HepG2 (cell line): ENCODE data around the gene GTF3C5. TPM values are rescaled to one million over a fixed set of nuclear protein-coding genes. Genes with fewer than 3 reads are reported as not detected.

Source experiments
- CBX2 ChIP-seq, 2 experiments: fragments of 200-600 bp in 1 of 2; sonication (generic); formaldehyde crosslinking in 1 of 2; IDR thresholded peaks; 2 replicates each; pipeline versions ENCODE4 v1.7.0 to v1.8.1; 2018 to 2022; ENCODE audit warnings: low read depth in 2 of 2, low read length in 1 of 2, mild to moderate bottlenecking in 1 of 2, missing genetic modification reagents in 1 of 2
- CEBPB ChIP-seq: IDR thresholded peaks from 2 replicates; pipeline ENCODE4 v1.6.1; 2011; ENCODE audit warnings: low read depth, low read length, improper control_type of control experiment, borderline replicate concordance
- CHD2 ChIP-seq: IDR thresholded peaks from 2 replicates; pipeline ENCODE4 v1.6.1; 2011; ENCODE audit warnings: low read depth, low read length, improper control_type of control experiment
- DNMT1 ChIP-seq: sonication (generic); formaldehyde crosslinking; IDR thresholded peaks from 2 replicates; pipeline ENCODE4 v1.5.1; 2020; ENCODE audit warnings: mild to moderate bottlenecking, missing genetic modification reagents
- IKZF4 ChIP-seq: sonication (generic); formaldehyde crosslinking; IDR thresholded peaks from 2 replicates; pipeline ENCODE4 v1.5.1; 2020; ENCODE audit warnings: borderline replicate concordance, mild to moderate bottlenecking, low read depth, missing genetic modification reagents; ENCODE audit errors: not compliant biosample characterization
- LCORL ChIP-seq, 2 experiments: fragments of 450-650 bp in 1 of 2; sonication (generic) in 1 of 2; formaldehyde crosslinking in 1 of 2; IDR thresholded peaks; 2 replicates each; pipeline versions ENCODE4 v1.5.0 to v1.6.1; 2017 to 2020; ENCODE audit warnings: antibody characterized with exemption in 1 of 2, missing genetic modification reagents in 1 of 2
- MNT ChIP-seq: fragments of 450-650 bp; IDR thresholded peaks from 2 replicates; pipeline ENCODE4 v1.6.1; 2016
- MXD1 ChIP-seq: sonication (generic); formaldehyde crosslinking; IDR thresholded peaks from 2 replicates; pipeline ENCODE4 v1.4.0; 2020; ENCODE audit warnings: mild to moderate bottlenecking, missing genetic modification reagents
- PLSCR1 ChIP-seq: sonication (generic); formaldehyde crosslinking; IDR thresholded peaks from 2 replicates; pipeline ENCODE4 v1.5.0; 2020; ENCODE audit warnings: missing genetic modification reagents, mild to moderate bottlenecking, borderline replicate concordance
- RARG ChIP-seq: sonication (generic); formaldehyde crosslinking; IDR thresholded peaks from 2 replicates; pipeline ENCODE4 v1.4.0; 2020; ENCODE audit warnings: low read depth, mild to moderate bottlenecking, missing genetic modification reagents
- USF2 ChIP-seq, 2 experiments: sonication (generic) in 1 of 2; formaldehyde crosslinking in 1 of 2; IDR thresholded peaks; 2 replicates each; pipeline versions ENCODE4 v1.5.1 to v1.6.1; 2011 to 2020; ENCODE audit warnings: borderline replicate concordance in 1 of 2, low read depth in 1 of 2, low read length in 1 of 2, mild to moderate bottlenecking in 1 of 2, missing genetic modification reagents in 1 of 2, moderate library complexity in 1 of 2
- ZBTB10 ChIP-seq: sonication (generic); formaldehyde crosslinking; IDR thresholded peaks from 2 replicates; pipeline ENCODE4 v1.4.0; 2020; ENCODE audit warnings: missing genetic modification reagents, borderline replicate concordance
- ZC3H13 ChIP-seq: sonication (generic); formaldehyde crosslinking; IDR thresholded peaks from 2 replicates; pipeline ENCODE4 v1.8.1; 2023; ENCODE audit warnings: mild to moderate bottlenecking, missing genetic modification reagents, moderate library complexity
- ZNF282 ChIP-seq: fragments of 450-650 bp; IDR thresholded peaks from 2 replicates; pipeline ENCODE4 v1.6.1; 2018; ENCODE audit not compliant: partially characterized antibody
- ZNF354B ChIP-seq: sonication (generic); formaldehyde crosslinking; IDR thresholded peaks from 2 replicates; pipeline ENCODE4 v1.8.0; 2022; ENCODE audit warnings: mild to moderate bottlenecking, missing genetic modification reagents
- ZNF446 ChIP-seq: sonication (generic); formaldehyde crosslinking; IDR thresholded peaks from 2 replicates; pipeline ENCODE4 v1.5.0; 2020; ENCODE audit warnings: mild to moderate bottlenecking, missing genetic modification reagents
- ZNF512 ChIP-seq: sonication (generic); formaldehyde crosslinking; IDR thresholded peaks from 2 replicates; pipeline ENCODE4 v1.4.0; 2020; ENCODE audit warnings: mild to moderate bottlenecking, missing genetic modification reagents
- polyA plus RNA-seq, 8 experiments: library from polyadenylated mRNA; depleted of rRNA in 3 of 8; stranded (reverse) in 7 of 8; unstranded in 1 of 8; fragments of >200 nt; fragmentation: Illumina TruSeq in 4 of 8; extraction: Trizol in 4 of 8; gene quantifications; 2 replicates each; pipeline versions ENCODE4 v1.2.1 to v1.2.3, GENCODE V29; 2011 to 2016; ENCODE audit warnings: low read depth in 4 of 8, missing spikeins in 1 of 8, mixed read lengths in 1 of 8; ENCODE audit not compliant: insufficient read depth in 1 of 8
- total RNA-seq, 5 experiments: library from RNA; depleted of rRNA; stranded (reverse); fragments of >200 nt; fragmentation: Illumina TruSeq; extraction: Trizol; gene quantifications; 2 replicates each; pipeline ENCODE4 v1.2.3, GENCODE V29; 2016; ENCODE audit warnings: low read depth in 1 of 5

The GTF3C5 gene
- total and polyA plus RNA-seq, 2 of the 13 experiments (the other 11 are each of a cell fraction or from before 2014, with no cell fraction given): 66.9 to 92.6 TPM

- peak; percentile 85; the same call in 1 of the 2 replicates for TF ChIP-seq DNMT1
- no peak for TF ChIP-seq ZBTB10 (CRISPR knock-in tag)
- no peak for TF ChIP-seq ZNF446 (CRISPR knock-in tag)
- peak; percentile 59; the same call in 1 of the 2 replicates for TF ChIP-seq RARG (CRISPR knock-in tag)
- TF ChIP-seq ZNF354B: no peak
- no peak for TF ChIP-seq LCORL (IDR thresholded peaks at IDR 0.05)
- TF ChIP-seq LCORL (CRISPR knock-in tag; IDR thresholded peaks at IDR 0.05): no peak
- TF ChIP-seq CBX2 (IDR thresholded peaks at IDR 0.05; ENCODE audit: low read depth, low read length): no peak
- no peak for TF ChIP-seq CBX2 (CRISPR knock-in tag; IDR thresholded peaks at IDR 0.05; ENCODE audit: low read depth)
- TF ChIP-seq CHD2: no peak; the same call in 1 of the 2 replicates
- TF ChIP-seq USF2 (IDR thresholded peaks at IDR 0.05; ENCODE audit: low read depth, low read length): no peak
- TF ChIP-seq USF2 (CRISPR knock-in tag; IDR thresholded peaks at IDR 0.05; ENCODE audit: borderline replicate concordance): peak; percentile 33; the same call in 1 of the 2 replicates
- TF ChIP-seq ZNF512: 0 out of 2 replicates have a peak, but pooled peaks have one; percentile 42
- TF ChIP-seq MXD1 (CRISPR knock-in tag): peak; percentile 55; the same call in 1 of the 2 replicates
- no peak for TF ChIP-seq CEBPB
- TF ChIP-seq MNT: no peak
- TF ChIP-seq PLSCR1 (CRISPR knock-in tag): no peak
- no peak for TF ChIP-seq IKZF4 (CRISPR knock-in tag)
- TF ChIP-seq ZNF282: no peak
- no peak; the same call in 1 of the 2 replicates for TF ChIP-seq ZC3H13 (CRISPR knock-in tag)
These were observed at the start of gene GTF3C5 (continued) for GRCh38 chr9:133030317-133031129.
